Suprapubic skin (tissue), 4 donors: Measurements from ENCODE around the gene SLC2A1. TPM values are rescaled to one million over a fixed set of nuclear protein-coding genes. Genes with fewer than 3 reads are reported as not detected.
"Not testable (repeated sequence)": the region's sequence is repeated elsewhere in the genome, so short reads cannot be mapped to it uniquely, and the experiment has no call there.

ENCODE experiments used
- DNase-seq, 2 donors: peaks; one replicate each; pipeline ENCODE4 v3.0.0-alpha.2; 2019; ENCODE audit warnings: low spot score in 2 of 2
- H3K27ac ChIP-seq: fragments of 200-600 bp; sonication (generic); one replicate; pipeline ENCODE4 v1.5.1; 2019
- H3K27me3 ChIP-seq: fragments of 200-600 bp; sonication (generic); one replicate; pipeline ENCODE4 v1.5.1; 2019
- H3K36me3 ChIP-seq: fragments of 200-600 bp; sonication (generic); one replicate; pipeline ENCODE4 v1.5.1; 2019
- H3K4me1 ChIP-seq: fragments of 200-600 bp; sonication (generic); one replicate; pipeline ENCODE4 v1.5.1; 2019
- H3K4me3 ChIP-seq: fragments of 200-600 bp; sonication (generic); one replicate; pipeline ENCODE4 v1.5.1; 2019; ENCODE audit warnings: mild to moderate bottlenecking
- H3K9me3 ChIP-seq: fragments of 200-600 bp; sonication (generic); one replicate; pipeline ENCODE4 v1.5.1; 2019
- EP300 ChIP-seq: sonication (generic); formaldehyde crosslinking; IDR thresholded peaks from one replicate; pipeline ENCODE4 v1.6.1; 2017; ENCODE audit warnings: antibody characterized with exemption
- POLR2A ChIP-seq, 2 donors: fragments of 450-650 bp; IDR thresholded peaks; one replicate each; pipeline ENCODE4 v1.6.1; 2017; ENCODE audit warnings: antibody characterized with exemption in 2 of 2, mild to moderate bottlenecking in 2 of 2, moderate library complexity in 2 of 2
- POLR2AphosphoS5 ChIP-seq, 3 donors: sonication (generic); formaldehyde crosslinking; IDR thresholded peaks; one replicate each; pipeline ENCODE4 v1.6.1; 2017; ENCODE audit warnings: antibody characterized with exemption in 3 of 3
- WGBS: methylation state at CpG from one replicate; pipeline ENCODE4 v1.1.5; 2018; 5-methylcytosine and 5-hydroxymethylcytosine counted together
- total RNA-seq, 4 donors: library from RNA; depleted of rRNA; stranded (reverse); fragments of >200 nt; gene quantifications; one replicate each; pipeline ENCODE4 v1.1.0, GENCODE V29; 2016
- TF ChIP-seq, protein P1 (sequence below), 2 donors: fragments of 200-600 bp in 1 of 2; fragments of 450-650 bp in 1 of 2; sonication (generic) in 1 of 2; IDR thresholded peaks; one replicate each; pipeline ENCODE4 v1.5.1; 2016 to 2019; ENCODE audit warnings: antibody characterized with exemption in 2 of 2, mild to moderate bottlenecking in 1 of 2, moderate library complexity in 1 of 2

The SLC2A1 gene
- total RNA-seq, 4 donors from 2014 or later = 466 to 1,239 (median 686) TPM

DNA sequence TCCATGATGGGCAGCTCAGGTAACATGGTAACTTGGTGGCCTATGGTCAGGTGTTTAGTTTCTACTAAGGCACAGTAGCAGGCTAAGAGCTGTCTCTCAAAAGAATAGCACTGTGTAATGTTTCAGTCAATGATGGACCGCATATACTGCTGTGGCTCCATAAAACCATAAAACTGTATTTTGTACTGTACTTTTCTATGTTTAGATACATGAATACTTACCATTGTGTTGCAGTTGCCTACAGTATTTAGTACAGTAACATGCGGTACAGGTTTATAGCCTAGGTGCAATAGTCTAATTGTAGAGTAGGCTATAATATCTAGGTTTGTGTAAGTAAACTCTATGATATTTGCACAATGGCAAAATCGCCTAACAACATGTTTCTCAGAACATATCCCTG, 50.6 kb downstream of the SLC2A1 start:
- no peaks in the 10 kb centered on the region for H3K36me3 ChIP-seq
- no peak overlapping the region for H3K27ac ChIP-seq

DNA sequence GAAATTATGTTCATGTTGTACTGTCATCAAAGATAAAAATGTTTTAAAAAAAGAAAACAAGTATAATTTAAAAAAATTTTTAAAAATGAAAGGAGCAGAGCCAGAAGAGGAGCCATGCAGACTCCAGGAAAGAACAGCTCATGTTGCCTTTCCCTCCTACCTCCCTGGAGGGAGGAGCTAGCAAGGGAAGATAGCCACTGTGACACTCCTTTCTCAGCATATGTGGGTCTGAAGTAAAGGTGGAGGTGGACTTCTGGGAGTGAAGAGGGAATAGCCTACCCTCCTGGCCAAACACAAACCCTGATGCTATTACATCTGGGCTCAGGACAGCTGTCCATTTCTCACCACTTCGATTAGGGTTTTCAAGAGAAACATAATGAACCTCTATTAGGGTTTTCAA, 54.2 kb downstream of the SLC2A1 start:
- no peak for DNase-seq
- H3K27ac ChIP-seq = no peak overlapping the region
- no peaks in the 10 kb centered on the region for H3K4me1 ChIP-seq
- H3K36me3 ChIP-seq = no peaks in the 10 kb centered on the region
- no peak for TF ChIP-seq POLR2AphosphoS5 (IDR thresholded peaks at IDR 0.05)
- TF ChIP-seq, protein P1, sequence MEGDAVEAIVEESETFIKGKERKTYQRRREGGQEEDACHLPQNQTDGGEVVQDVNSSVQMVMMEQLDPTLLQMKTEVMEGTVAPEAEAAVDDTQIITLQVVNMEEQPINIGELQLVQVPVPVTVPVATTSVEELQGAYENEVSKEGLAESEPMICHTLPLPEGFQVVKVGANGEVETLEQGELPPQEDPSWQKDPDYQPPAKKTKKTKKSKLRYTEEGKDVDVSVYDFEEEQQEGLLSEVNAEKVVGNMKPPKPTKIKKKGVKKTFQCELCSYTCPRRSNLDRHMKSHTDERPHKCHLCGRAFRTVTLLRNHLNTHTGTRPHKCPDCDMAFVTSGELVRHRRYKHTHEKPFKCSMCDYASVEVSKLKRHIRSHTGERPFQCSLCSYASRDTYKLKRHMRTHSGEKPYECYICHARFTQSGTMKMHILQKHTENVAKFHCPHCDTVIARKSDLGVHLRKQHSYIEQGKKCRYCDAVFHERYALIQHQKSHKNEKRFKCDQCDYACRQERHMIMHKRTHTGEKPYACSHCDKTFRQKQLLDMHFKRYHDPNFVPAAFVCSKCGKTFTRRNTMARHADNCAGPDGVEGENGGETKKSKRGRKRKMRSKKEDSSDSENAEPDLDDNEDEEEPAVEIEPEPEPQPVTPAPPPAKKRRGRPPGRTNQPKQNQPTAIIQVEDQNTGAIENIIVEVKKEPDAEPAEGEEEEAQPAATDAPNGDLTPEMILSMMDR (IDR thresholded peaks at IDR 0.05) = no peak
- no peak for TF ChIP-seq POLR2A (IDR thresholded peaks at IDR 0.05)
- no peak for TF ChIP-seq EP300
- no peak overlapping the region for H3K4me3 ChIP-seq
- WGBS = 96% methylated on average over 1 of the region's 1 CpG
- H3K9me3 ChIP-seq = no peaks in the 10 kb centered on the region
- no peaks in the 10 kb centered on the region for H3K27me3 ChIP-seq

More for the DNA sequence above, 50.6 kb downstream of the SLC2A1 start:
- no peak for DNase-seq
- WGBS = 93% methylated on average over 3 of the region's 3 CpGs
- Histone ChIP-seq H3K4me3 (no peak overlapping the region), H3K4me1 (no peaks in the 10 kb centered on the region), H3K27me3 (no peaks in the 10 kb centered on the region), H3K9me3 (no peaks in the 10 kb centered on the region)
- TF ChIP-seq POLR2A (IDR thresholded peaks at IDR 0.05) = no peak
- TF ChIP-seq EP300 = no peak
- no peak for TF ChIP-seq POLR2AphosphoS5 (IDR thresholded peaks at IDR 0.05)
- TF ChIP-seq, protein P1 (IDR thresholded peaks at IDR 0.05) = no peak

DNA sequence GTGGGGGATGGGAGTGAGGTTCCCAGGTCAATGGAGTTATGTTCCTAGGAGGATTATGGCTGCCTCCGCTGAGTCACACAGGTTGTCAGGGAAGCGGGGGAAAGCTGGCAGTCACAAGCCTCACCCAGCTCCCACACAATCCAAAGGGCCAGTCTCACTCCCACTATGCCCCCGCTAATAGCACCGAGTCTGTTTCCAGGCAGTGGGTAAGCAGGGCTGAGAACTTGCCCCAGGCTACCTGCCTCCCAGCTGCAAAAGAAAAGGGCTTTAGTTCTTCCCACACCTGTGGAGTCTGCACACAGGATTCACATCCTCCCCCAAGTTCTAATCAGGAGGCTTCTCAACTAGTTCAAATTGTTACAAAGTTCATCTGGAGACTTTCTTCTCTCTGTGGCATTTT, 58.7 kb downstream of the SLC2A1 start:
- DNase-seq, H3K27me3 ChIP-seq, H3K4me3 ChIP-seq, H3K9me3 ChIP-seq, H3K36me3 ChIP-seq, H3K4me1 ChIP-seq, H3K27ac ChIP-seq: not testable (repeated sequence)
- WGBS = no CpG with 5 or more reads among the region's 4 CpGs

DNA sequence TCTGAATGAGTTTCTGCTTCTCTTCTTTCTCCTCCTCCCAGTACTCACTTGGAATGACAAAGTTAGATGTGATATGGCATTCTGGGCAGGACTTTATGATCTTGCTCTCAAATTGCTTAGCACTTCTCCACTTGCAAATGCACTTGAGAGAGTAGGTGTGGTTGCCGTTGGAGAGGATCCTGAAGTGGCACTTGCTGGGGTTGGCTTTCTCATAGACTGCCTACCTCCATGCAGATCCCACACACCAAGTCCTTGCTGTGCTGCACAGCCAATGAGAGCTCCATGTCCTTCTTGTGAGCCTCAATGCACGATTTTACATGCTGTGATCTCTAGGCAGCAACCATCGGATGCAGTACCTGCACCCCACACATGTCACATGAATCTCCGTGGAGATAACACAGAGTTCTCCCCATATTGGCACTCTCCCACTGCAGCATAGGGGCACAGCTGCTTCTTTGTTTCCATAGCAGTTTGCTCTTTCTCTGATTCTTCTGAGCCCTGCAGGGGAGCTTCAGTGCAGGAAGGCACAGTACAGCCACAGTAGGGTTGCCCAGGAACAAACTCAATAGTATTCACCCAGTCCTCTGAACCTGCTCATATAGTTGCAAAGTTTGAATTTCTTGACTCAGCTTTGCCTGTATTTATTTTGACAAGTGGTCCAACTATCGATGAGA, 67.1 kb downstream of the SLC2A1 start:
- 55% methylated on average over 5 of the region's 5 CpGs for WGBS
- Histone ChIP-seq H3K27ac (no peak overlapping the region), H3K9me3 (no peaks in the 10 kb centered on the region), H3K4me1 (no peaks in the 10 kb centered on the region), H3K4me3 (no peak overlapping the region), H3K36me3 (no peaks in the 10 kb centered on the region), H3K27me3 (no peaks in the 10 kb centered on the region)
- TF ChIP-seq POLR2A (IDR thresholded peaks at IDR 0.05) (no peak), POLR2AphosphoS5 (IDR thresholded peaks at IDR 0.05) (no peak), EP300 (no peak)
- TF ChIP-seq, protein P1 (IDR thresholded peaks at IDR 0.05) = no peak
- no peak for DNase-seq

DNA sequence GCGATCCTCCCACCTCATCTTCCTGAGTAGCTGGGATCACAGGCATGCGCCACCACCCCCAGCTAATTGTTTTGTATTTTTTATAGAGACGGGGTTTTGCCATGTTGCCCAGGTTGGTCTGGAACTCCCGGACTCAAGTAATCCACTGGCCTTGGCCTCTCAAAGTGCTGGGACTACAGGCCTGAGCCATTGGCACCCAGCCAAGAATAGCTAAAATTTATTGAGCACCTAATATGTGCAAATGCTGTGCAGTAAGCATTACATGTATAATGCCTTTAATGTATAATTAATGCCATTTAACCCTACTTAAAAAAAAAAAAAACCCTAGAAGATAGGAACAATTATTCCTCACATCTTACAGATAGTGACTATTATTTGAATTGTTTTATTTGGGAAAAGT, 69.4 kb downstream of the SLC2A1 start:
- WGBS = 76% methylated on average over 4 of the region's 4 CpGs
- DNase-seq = no peak
- TF ChIP-seq EP300 (no peak), POLR2AphosphoS5 (IDR thresholded peaks at IDR 0.05) (no peak), POLR2A (IDR thresholded peaks at IDR 0.05) (no peak)
- TF ChIP-seq, protein P1 (IDR thresholded peaks at IDR 0.05) = no peak
- H3K4me1 ChIP-seq = no peaks in the 10 kb centered on the region
- H3K27ac ChIP-seq = no peak overlapping the region
- no peaks in the 10 kb centered on the region for H3K27me3 ChIP-seq
- no peaks in the 10 kb centered on the region for H3K9me3 ChIP-seq
- no peaks in the 10 kb centered on the region for H3K36me3 ChIP-seq
- no peak overlapping the region for H3K4me3 ChIP-seq
